HUES48 (cell line): ENCODE results near the gene CLEC4G.

Experiments used
- H3K27ac ChIP-seq: one replicate; pipeline ENCODE4 v1.7.0; 2013; ENCODE audit warnings: low read depth, low read length, inconsistent platforms
- H3K27me3 ChIP-seq: 2 replicates; pipeline ENCODE4 v1.6.1; 2013; ENCODE audit warnings: mild to moderate bottlenecking, low read length; ENCODE audit not compliant: control insufficient read depth, insufficient read depth
- H3K36me3 ChIP-seq: 2 replicates; pipeline ENCODE4 v1.6.1; 2013; ENCODE audit warnings: low read length; ENCODE audit not compliant: control insufficient read depth, insufficient read depth
- H3K4me1 ChIP-seq: 2 replicates; pipeline ENCODE4 v1.6.1; 2013; ENCODE audit warnings: mild to moderate bottlenecking, low read length; ENCODE audit not compliant: control insufficient read depth, insufficient read depth
- H3K4me3 ChIP-seq: 2 replicates; pipeline ENCODE4 v1.5.1; 2013; ENCODE audit warnings: mild to moderate bottlenecking, low read depth, low read length
- H3K9ac ChIP-seq: 2 replicates; pipeline ENCODE4 v1.6.1; 2013; ENCODE audit warnings: mild to moderate bottlenecking, low read depth, low read length, moderate library complexity
- H3K9me3 ChIP-seq: 2 replicates; pipeline ENCODE4 v1.6.1; 2013; ENCODE audit warnings: low read length; ENCODE audit not compliant: control insufficient read depth, insufficient read depth

CLEC4G gene

DNA sequence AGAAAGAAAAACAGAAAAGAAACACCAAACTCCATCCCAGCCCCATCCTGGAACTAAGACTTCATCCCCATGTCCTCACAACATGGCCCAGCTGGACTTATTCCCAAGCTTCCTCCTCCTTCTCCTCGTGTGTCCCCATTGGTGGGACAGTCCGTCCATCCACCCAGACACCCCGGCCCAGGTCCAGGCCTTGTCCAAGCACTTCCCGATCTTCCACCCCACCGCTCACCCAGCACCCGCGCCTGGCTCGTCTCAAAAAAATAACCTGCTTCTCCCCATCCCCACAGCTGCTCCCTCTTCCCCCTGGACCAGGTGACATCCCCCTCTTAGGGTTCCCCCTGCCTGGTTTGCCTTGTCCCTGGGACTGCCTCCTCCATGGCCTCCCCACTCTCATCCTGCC, 28.6 kb downstream of the CLEC4G start:
- Histone ChIP-seq H3K27me3 (no peaks in the 10 kb centered on the region), H3K9me3 (no peaks in the 10 kb centered on the region), H3K36me3 (no peaks in the 10 kb centered on the region), H3K9ac (no peak overlapping the region), H3K4me3 (no peak overlapping the region), H3K27ac (no peak overlapping the region), H3K4me1 (peaks cover 2% of the 10 kb centered on the region; the same call in 1 of the 2 replicates)

DNA sequence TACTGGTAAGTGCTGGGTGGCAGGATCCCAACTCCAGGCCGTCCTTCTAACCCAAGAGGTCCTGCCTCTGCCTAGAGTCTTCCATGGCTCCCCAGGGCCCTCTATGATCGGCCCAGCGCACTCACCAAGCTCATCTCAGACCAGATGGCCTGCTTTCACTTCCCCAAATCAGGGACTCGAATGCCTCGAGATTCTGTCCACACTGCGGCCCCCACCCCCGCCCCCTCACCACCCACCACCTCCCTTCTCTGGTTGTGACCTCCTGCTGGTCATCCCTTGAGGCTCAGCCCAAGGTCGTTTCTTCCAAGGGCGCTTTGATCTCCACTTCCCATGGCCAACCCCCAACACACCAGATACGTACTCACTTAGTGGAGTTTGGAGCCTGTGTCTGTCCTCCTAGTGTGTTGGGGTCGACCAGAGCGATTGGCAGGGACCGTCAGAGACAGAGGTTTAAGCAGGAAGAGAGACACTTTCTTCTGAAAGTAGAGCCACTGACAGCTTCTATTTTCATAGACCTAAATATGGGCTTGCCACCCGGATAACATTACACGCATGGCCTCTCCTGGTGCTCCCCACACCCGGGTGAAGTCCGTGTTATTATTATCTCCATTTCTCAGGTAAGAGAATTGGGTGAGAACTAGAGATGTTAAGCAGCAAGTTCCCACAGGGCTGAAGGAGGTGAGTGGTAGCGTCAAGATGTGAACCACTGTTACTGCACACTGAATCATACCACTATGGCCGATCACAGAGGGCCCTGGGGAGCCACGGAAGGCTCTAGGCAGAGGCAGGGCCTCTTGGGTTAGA, 30.1 kb downstream of the CLEC4G start, which contains the start of gene FCER2:
FCER2 (minus strand) TSS at position 478 of the 804 bp plus-strand sequence. CDS start 2,371 bp downstream, outside the sequence.
- no peaks in the 10 kb centered on the region for H3K36me3 ChIP-seq
- H3K27me3 ChIP-seq, result no peaks in the 10 kb centered on the region
- H3K27ac ChIP-seq, result no peak within 1 kb of the TSS
- H3K9me3 ChIP-seq, result no peaks in the 10 kb centered on the region
- no peak within 1 kb of the TSS for H3K4me3 ChIP-seq
- no peak within 1 kb of the TSS for H3K9ac ChIP-seq
- H3K4me1 ChIP-seq, result peaks cover 2% of the 10 kb centered on the region; the same call in 1 of the 2 replicates

DNA sequence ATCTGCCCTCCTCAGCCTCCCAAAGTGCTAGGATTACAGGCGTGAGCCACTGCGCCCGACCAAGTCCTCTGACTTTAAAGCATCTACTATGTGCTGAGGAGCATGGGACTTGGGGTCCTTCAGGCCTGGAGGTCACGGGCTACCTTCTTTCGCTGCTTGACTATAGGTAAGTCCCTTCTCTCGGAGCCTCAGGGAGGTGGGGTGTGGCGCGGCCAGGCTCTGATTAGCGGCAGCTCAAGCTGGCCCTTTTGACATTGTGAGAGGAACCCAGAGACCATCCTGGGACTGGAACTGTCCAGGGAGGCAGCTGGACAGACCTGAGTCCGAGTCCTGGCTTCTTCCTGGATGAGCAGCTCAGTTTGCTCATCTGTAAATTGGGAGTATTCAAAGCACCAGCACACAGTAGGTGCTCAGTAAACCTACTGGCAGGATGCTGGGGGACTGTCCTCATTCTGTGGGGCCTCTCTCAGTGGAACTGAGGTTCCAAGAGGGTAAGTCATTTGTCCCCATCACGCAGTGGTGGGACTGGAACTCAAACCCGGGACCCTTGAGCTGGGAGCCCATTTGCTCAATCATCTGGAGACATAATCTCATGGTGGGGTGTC, 30.8 kb downstream of the CLEC4G start:
- Histone ChIP-seq H3K4me1 (peaks cover 2% of the 10 kb centered on the region; the same call in 1 of the 2 replicates), H3K9me3 (no peaks in the 10 kb centered on the region), H3K9ac (no peak overlapping the region), H3K4me3 (no peak overlapping the region), H3K27ac (no peak overlapping the region), H3K36me3 (no peaks in the 10 kb centered on the region), H3K27me3 (no peaks in the 10 kb centered on the region)

DNA sequence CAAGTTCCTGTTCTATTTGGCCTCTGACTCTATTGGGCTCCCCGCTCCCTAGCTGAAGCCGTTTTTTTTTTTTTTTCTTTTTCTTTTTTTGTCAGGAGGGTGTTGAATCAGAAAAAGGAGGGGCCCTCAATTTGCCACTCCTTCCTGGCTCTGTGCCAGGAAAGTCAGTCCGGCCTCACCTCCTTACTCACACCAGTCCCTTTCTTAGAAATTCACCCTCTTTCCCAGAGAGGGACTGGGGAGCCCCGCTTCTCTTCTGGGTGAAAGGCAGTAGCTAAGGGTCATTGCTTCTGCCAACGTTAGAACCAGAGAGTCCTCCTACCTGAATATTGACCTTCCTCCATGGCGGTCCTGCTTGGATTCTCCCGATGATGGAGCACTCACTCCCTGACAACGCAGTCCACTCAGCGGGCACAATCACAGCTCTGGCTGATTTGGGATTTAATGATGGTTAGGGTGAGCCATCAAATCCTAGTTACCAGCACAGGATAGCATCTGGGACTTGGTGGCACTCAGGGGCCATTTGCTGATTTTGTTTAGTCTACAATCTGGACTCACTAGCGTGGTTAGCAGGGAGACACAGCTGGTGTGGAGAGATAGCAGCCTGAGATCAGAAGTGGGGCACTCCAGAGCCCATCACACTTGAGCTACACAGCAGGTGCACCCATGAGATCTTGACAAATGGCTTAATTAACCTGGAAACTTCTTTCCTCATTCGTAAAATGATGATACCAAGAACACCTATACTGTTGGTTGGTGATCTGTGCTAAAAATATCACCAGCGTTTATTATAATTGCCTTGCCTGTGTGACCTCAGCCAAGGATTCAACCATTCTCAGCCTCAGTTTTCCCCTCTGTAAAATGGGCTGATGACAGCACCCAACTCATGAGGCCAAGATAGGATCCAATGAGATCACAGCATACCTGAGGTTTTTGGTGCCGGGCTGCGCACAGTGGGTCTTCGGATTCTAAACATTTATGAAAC, 32.2 kb downstream of the CLEC4G start:
- H3K9me3 ChIP-seq, result no peaks in the 10 kb centered on the region
- H3K27ac ChIP-seq, result no peak overlapping the region
- H3K36me3 ChIP-seq, result no peaks in the 10 kb centered on the region
- H3K27me3 ChIP-seq, result no peaks in the 10 kb centered on the region
- H3K4me1 ChIP-seq, result peaks cover 2% of the 10 kb centered on the region; the same call in 1 of the 2 replicates
- H3K4me3 ChIP-seq, result no peak overlapping the region
- H3K9ac ChIP-seq, result no peak overlapping the region

DNA sequence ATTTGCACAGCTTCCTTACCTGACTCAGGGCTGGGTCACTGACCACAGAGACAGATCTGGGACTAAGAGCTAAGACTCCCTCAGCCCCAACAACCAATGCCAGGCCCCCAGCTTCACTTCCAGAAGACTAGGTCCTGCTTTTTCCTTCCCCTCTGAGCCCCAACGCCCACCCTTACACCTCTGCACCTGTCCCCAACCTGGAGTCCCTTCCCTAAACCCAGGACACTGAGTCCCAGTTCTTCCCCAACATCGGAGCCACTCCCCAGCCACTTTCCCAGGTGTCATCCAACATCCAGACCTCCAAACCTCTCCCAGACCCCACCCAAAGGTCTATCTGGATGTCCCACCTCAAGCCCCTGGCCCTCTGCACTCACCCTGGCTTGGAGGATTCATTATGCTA, 32.9 kb downstream of the CLEC4G start:
- no peak overlapping the region for H3K4me3 ChIP-seq

DNA sequence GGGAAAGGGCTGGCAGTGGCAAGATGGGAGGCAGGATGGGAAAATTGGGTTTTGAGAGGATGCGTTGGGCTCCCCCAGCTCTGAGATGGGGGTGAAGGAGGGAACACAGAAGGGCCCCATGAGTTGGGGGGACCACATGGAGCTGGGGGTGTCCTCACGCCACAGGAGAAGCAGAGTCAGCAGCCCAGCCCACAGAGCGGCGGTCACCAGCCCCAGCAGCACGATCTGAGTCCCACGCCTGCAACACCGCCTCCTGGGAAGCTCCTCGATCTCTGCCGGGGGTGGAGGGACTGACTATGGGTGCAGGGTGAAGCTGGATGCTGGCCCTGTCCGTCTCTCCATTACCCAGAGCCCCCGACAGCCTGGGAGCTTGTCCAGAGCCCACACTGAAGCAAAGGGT, 33.3 kb downstream of the CLEC4G start:
- Histone ChIP-seq H3K9ac (no peak overlapping the region), H3K27ac (no peak overlapping the region), H3K36me3 (no peaks in the 10 kb centered on the region), H3K4me1 (peaks cover 2% of the 10 kb centered on the region; the same call in 1 of the 2 replicates), H3K4me3 (no peak overlapping the region), H3K9me3 (no peaks in the 10 kb centered on the region), H3K27me3 (no peaks in the 10 kb centered on the region)

More for the DNA sequence above, 32.9 kb downstream of the CLEC4G start:
- H3K9ac ChIP-seq, result no peak overlapping the region
- no peaks in the 10 kb centered on the region for H3K27me3 ChIP-seq
- no peak overlapping the region for H3K27ac ChIP-seq
- no peaks in the 10 kb centered on the region for H3K36me3 ChIP-seq
- peaks cover 2% of the 10 kb centered on the region; the same call in 1 of the 2 replicates for H3K4me1 ChIP-seq
- no peaks in the 10 kb centered on the region for H3K9me3 ChIP-seq

DNA sequence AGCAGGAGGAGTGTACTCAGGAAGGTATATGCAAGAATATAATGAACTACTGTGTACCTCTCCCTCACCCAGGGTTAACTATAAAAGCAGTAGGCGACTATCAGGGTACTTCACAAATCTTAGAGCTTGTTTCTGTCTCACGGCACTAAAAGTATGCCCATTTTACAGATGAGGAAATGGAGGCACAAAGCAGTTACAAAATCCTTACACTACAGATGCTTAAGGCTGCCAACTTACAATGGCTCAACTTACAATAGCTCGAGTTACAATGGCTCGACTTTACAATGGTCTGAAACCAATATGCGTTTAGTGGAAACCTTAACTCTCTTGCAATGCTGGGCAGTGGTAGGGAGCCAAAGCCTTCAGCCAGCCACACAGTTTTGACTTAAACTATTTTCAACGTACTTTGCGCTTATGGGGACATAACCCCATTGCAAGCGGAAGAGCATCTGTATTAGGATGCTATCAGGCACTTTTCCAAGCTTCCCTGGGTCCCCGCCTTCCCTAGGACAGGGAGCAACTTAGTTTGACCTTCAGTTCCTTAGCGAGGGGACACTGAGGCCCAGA, 34.1 kb downstream of the CLEC4G start:
- Histone ChIP-seq H3K9ac (no peak overlapping the region), H3K4me3 (no peak overlapping the region), H3K4me1 (peaks cover 2% of the 10 kb centered on the region; the same call in 1 of the 2 replicates), H3K27me3 (no peaks in the 10 kb centered on the region), H3K27ac (no peak overlapping the region), H3K9me3 (no peaks in the 10 kb centered on the region), H3K36me3 (no peaks in the 10 kb centered on the region)

DNA sequence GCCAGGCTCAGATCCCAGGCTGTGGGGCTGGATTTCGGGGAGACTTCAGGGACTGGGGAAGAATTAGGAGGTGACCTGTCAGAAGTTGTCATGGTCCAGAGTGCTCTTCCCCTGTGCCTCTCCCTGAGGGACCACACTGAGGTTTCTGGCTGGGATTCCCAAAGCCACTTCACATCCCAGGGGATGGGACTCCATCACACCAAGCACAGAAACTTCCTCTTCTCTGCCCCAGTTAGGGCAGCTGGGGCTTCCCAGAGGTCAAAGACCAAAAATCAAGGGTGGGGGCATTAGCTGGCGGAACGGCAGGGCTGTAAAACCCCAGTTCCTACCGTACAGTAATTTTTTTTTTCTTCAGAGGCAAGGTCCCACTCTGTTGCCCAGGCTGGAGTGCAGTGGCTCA, 37.4 kb downstream of the CLEC4G start:
- no peaks in the 10 kb centered on the region for H3K9me3 ChIP-seq
- no peak overlapping the region for H3K27ac ChIP-seq
- no peak overlapping the region for H3K9ac ChIP-seq
- H3K27me3 ChIP-seq, result no peaks in the 10 kb centered on the region
- no peak overlapping the region for H3K4me3 ChIP-seq
- peaks cover 2% of the 10 kb centered on the region; the same call in 1 of the 2 replicates for H3K4me1 ChIP-seq
- H3K36me3 ChIP-seq, result no peaks in the 10 kb centered on the region

DNA sequence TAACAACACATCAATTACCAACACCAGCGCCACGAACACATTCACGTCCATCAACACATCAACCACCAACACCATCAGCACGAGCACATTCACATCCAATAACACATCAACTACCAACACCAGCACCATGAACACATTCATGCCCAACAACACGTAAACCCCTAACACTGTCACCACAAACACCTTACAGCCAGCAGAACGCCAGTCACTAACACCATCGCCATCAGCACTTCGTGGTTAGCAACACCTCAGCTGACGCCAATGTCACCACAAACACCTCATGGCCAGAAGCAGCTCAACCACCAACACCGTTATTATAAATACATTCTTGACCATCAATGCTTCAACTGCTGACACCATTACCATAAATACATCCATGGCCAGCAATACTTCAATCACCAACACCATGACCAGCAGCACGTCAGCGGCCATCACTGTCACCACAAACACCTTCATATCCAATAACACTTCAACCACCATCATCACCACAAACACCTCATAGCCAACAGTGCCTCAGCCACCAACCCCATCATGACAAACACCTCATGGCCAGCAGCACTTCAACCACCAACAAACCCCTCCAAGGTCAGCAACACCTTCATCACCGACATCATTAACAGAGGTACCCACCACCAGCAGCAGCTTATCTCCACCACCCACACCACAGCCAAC, 39.4 kb downstream of the CLEC4G start:
- H3K9me3 ChIP-seq, result no peaks in the 10 kb centered on the region
- H3K9ac ChIP-seq, result no peak overlapping the region
- H3K27ac ChIP-seq, result no peak overlapping the region
- no peaks in the 10 kb centered on the region for H3K36me3 ChIP-seq
- no peaks in the 10 kb centered on the region for H3K27me3 ChIP-seq
- no peaks in the 10 kb centered on the region for H3K4me1 ChIP-seq
- H3K4me3 ChIP-seq, result no peak overlapping the region

DNA sequence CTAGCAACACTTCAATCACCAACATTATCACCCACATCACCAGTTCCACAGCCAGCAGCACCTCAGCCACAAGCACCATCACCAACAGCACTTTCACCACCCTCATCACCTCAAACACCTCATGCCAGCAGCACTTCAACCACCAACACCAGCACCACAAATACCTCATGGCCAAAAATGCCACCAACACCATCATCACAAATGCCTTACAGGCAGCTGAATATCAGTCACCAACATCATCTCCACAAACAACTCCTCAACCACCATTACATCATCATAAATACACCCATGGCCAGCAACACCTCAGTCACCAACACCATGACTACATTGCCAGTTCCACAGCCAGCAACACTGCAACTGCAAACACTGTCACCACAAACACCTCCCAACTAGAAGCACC, 40.4 kb downstream of the CLEC4G start:
- Histone ChIP-seq H3K27ac (no peak overlapping the region), H3K9me3 (no peaks in the 10 kb centered on the region), H3K4me3 (no peak overlapping the region), H3K4me1 (no peaks in the 10 kb centered on the region), H3K27me3 (no peaks in the 10 kb centered on the region), H3K36me3 (no peaks in the 10 kb centered on the region), H3K9ac (no peak overlapping the region)
